ENCODE measurements around the gene PHF24.
"Not testable (repeated sequence)": the region's sequence is repeated elsewhere in the genome, so short reads cannot be mapped to it uniquely, and the experiment has no call there.

- TF ChIP-seq CTCF, POLR2A, EP300 (IDR thresholded peaks at IDR 0.05): not testable (repeated sequence)
These were observed 2.0 kb upstream of the PHF24 start for GRCh38 chr9:34956066-34956465.

Data from tibial nerve (tissue), 4 donors.